HG02970 (cell line): ENCODE results near the gene NSUN5.
"Not testable (repeated sequence)": the region's sequence is repeated elsewhere in the genome, so short reads cannot be mapped to it uniquely, and the experiment has no call there.

Source experiments
- ATAC-seq: cut with Tn5 transposase; IDR thresholded peaks from one replicate; pipeline ENCODE4 v1.9.1; 2021; ENCODE audit warnings: mild to moderate bottlenecking, moderate library complexity, moderate number of reproducible peaks; ENCODE audit not compliant: unreplicated experiment, low FRiP score

The NSUN5 gene

DNA sequence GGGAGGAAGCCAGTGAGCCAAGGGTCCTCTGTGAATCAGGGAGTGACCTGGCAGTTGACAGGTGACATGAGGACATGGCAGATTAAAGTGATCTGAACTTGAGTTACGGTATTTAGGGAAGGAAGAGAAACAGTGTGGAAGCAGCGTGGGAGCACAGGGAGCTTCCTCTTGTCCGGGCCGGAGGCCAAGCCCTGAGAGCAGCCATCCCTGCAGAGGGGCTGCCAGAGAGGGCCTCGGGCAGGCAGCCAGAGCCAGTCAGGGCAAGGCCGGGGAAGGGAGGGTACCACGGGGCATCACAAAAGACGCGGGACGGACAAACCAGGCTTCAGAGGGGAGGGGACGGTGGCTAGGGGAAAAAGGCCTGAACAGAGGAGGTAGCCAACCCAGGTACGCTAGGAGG is 8.8 kb downstream of the NSUN5 start:
- not testable (repeated sequence) for ATAC-seq

DNA sequence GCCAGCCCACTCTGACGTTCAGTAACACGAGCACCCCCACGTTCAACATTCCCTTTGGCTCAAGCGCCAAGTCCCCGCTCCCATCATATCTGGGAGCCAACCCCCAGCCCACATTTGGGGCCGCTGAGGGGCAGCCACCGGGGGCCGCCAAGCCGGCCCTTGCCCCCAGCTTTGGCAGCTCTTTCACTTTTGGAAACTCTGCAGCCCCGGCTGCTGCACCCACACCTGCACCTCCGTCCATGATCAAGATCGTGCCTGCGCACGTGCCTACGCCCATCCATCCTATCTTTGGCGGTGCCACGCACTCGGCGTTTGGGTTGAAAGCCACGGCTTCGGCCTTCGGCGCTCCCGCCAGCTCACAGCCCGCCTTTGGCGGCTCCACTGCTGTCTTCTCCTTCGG is 10.9 kb downstream of the NSUN5 start:
- not testable (repeated sequence) for ATAC-seq

DNA sequence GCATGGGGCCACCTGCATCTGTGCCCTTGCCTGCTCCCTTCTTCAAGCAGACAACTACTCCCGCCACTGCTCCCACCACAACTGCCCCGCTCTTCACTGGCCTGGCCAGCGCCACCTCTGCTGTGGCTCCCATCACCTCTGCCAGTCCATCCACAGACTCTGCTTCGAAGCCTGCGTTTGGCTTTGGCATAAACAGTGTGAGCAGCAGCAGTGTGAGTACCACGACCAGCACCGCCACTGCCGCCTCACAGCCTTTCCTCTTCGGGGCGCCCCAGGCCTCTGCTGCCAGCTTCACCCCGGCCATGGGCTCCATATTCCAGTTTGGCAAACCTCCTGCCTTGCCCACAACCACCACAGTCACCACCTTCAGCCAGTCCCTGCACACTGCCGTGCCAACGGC is 11.4 kb downstream of the NSUN5 start:
- not testable (repeated sequence) for ATAC-seq

DNA sequence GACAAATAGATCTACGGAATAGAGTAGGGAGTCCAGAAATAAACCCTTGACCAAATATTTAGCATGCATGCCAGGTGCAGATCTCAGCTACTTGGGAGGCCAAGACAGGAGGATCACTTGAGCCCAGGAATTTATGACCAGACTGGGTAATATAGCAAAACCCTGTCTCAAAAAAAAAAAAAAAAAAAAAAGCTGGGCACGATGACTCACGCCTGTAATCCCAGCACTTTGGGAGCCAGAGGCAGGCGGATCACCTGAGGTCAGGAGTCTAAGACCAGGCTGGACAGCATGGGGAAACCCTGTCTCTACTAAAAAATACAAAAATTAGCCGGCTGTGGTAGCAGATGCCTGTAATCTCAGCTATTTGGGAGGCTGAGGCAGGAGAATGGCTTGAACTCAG is 31.4 kb downstream of the NSUN5 start:
- not testable (repeated sequence) for ATAC-seq

DNA sequence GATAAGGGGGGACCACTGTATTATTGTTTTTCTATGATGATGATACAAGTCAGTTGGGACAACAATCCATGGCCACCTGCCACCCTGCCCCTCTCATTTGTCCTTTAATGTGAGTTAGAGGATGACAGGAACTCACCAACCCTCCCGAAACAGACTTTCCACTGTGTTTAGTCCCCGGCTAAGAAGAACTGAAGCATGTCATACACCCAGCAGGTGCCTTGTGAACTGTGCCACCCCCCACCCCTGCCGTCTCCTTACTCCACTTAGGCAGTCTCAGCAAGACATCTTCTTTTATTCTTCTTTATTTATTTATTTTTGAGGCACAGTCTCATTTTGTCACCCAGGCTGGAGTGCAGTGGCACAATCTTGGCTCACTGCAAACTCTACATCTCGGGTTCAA is 40.8 kb downstream of the NSUN5 start:
- ATAC-seq, result not testable (repeated sequence)

DNA sequence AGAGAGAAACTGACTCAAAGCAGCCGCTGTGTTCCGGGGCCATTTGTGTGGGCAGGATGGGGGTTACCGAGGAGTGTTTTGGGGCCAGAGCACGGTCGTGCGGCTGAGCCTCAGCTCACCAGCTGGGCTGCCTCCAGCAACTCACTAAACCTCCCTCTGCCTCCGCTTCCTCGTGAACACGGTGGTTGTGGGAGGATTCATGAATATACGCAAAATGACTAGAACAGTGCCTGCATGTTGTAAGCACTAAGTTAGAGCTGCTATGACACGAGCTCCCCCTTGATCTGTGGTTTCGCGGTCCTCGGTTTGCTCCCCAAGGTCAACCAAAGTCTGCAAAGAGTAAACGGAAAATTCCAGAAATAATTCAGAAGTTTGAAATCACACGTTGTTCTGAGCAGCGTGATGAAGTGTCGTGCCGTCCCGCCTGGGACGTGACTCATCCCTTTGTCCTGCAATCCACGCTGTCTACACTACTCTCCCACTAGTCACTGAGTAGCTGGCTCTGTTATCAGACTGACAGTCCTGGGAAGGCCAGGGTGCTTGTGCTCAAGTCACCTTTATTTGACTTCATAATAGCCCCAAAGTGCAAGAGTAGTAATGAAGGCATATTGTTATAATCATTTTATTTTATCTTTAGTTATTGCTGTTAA is 41.8 kb downstream of the NSUN5 start:
- ATAC-seq, result peak; percentile 50

DNA sequence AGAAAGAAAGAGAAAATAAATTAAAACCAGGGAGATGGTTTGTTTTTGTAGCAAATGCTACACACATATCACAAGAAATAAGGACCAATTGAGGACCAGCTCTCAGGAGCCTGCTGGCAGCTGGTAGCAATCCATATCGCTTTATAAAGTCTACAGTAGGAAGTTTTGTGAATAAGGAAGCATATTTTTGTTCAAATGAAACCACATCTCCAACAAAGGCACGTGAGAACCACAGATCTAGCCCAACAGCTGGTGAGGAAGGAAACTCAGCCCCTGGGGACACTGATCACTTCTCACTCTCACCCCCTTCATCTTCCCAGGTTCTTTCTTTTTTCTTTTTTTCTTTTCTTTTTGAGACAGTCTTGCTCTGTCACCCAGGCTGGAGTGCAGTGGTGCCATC is 46.2 kb downstream of the NSUN5 start:
- ATAC-seq, result not testable (repeated sequence)
